Inflammatory macrophage treated with lipopolysaccharide for 4 hours (primary cell): ENCODE results near the gene USP11.
"Not testable (repeated sequence)": the region's sequence is repeated elsewhere in the genome, so short reads cannot be mapped to it uniquely, and the experiment has no call there.

ENCODE experiments used
- DNase-seq: peaks from one replicate; pipeline ENCODE4 v3.0.0-alpha.2; 2020

USP11 gene

DNA sequence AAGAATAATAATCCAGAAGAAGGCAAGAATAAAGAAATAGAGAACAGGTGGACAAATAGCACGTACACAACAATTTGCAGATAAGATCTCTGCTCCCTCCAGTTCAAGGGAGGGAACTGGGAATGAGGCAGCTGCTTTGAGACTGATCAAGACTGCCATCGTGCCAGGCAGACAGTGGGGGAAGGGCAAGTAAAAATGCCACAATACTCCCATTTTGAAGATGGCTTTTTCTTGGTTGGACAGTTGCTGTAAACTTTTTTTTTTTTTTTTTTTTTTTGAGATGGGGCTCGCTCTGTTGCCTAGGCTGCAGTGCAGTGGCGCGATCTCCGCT lies 17.2 kb downstream of the USP11 start:
- no peak for DNase-seq

DNA sequence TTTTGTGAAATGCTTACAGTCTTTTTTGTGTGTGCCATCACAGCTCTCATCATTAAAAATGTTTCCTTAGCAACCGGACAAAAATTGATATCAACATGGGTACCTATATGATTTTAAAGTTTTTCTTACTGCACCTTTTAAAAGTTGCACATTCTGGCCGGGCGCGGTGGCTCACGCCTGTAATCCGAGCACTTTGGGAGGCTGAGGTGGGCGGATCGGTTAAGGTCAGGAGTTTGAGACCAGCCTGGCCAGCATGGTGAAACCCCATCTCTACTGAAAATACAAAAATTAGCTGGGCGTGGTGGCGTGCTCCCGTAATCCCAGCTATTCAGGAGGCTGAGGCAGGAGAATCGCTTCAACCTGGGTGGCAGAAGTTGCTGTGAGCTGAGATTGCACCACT lies 24.8 kb downstream of the USP11 start:
- DNase-seq: not testable (repeated sequence)

GRCh38 chrX:47264483-47265173 lies 31.8 kb downstream of the USP11 start:
- DNase-seq: peak; percentile 79

DNA sequence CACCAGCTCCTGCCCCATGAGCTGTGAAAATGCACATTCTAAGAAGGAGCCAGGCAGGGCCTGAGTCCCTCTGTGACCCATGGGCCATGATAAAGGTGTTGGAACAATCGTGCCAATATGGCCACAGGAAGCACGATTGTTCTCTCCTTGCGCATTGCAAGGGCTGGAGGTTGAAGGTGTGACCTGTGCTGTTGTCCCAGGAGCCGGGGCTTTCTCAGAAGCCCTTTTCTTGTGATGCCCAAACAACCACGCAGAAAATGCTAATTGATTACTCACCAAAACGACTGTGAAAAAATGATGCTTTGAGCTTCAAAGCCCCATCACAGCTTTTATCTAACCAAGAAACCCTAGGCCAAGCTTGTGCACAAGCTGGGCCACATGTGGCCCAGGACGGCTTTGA lies 33.8 kb downstream of the USP11 start:
- DNase-seq: no peak

- DNase-seq: no peak
These were observed 39.2 kb downstream of the USP11 start for GRCh38 chrX:47272013-47272408.

GRCh38 chrX:47273011-47273730 lies 40.4 kb downstream of the USP11 start:
- DNase-seq: no peak

DNA sequence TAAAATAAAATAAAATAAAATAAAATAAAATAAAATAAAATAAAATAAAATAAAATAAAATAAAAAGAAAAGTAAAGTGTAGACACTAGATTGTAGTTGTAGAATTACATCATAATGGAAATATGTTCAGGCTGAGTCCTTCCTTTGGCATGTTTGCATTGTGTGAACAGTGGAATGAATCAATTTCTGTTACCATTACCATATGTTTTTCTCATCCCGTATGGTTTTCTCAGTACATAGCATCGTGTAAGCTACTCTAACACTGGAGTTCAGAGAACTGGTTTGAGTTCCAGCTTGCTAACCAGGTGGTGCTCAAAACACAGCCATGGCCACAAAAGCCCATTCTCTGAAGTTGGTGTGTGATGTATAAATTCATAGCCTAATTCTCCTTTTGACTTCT lies 45.9 kb downstream of the USP11 start:
- DNase-seq: no peak

DNA sequence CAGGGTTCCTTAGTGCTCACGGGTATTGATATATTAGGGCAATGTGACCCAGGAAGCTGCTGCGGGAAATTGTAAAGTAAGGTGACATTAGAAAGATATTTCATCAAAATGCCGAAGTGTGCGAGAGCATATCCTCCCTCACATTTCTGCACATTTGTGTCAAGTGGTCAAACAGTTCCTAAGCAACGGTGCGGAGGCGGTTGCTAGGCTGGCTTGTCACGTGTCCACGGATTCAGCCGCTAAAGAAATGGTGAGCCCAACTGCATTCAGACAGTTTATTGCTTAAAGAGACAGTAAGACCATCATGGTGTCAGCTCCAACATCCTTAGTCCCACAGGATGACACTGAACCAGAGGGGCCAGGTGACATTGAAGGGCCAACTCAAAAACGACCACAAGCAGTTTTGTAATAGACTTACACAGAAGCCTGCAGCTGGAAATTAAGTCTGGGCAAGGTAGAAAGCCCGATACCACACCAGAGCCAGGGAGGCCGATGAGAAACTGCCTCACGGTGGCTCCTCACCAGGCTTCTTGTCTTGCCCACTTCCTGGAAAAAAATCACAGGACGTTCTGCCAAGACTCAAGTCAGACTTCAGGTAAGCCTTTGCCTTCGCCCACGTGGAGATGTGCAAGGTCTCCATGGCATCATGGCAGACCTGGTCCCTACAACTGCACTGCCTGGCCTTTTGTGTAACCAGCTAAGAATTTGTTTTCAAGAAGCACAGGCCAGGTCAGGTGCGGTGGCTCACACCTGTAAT lies 50.4 kb downstream of the USP11 start:
- DNase-seq: peak; percentile 3

GRCh38 chrX:47284616-47285015 lies 51.8 kb downstream of the USP11 start:
- DNase-seq: not testable (repeated sequence)

- DNase-seq: no peak
These were observed 53.1 kb downstream of the USP11 start for GRCh38 chrX:47285836-47286320.

DNA sequence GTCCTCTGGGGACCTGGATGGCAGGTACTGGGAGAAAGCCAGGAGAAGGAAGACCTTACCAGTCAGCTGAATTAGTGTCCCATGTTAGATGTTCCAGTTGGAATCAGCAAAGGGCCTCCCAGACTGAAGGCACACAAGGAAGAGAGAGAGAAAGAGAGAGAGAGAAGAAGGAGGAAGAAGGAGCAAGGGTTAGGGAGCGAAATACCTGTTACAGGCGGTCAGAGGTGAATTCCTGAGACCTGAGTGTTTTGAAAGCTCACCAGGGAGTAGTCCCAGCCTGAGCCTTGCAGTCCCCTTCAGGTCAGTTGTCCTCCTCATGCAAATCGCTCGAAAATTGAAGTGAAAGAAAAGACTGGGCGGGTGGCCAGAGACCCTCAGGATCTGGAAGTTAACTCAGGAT lies 60.3 kb downstream of the USP11 start:
- no peak for DNase-seq

DNA sequence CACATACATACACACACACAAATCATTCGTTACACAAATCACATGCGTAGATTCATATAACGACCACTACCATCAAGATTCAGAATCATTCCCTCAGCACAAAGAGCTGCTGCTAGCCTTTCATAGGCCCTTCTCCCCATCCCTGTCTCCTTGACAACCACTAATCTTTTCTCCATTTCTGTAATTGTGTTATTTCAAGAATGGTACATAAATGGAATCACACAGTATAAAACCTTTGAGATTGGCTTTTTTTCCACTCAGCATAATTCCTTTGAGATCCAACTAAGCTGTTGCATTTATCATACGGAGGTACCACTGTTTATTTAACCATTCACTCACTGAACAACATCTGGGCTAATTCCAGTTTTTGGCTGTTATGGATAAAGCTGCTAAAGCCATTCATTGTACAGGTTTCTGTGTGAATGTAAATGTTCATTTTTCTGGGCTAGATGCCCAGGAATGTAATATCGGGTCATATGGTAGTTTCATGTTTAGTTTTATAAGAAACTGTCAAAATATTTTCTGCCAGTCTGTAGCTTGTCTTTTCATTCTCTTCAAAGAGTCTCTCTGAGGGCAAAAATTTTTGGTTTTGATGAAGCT lies 64.1 kb downstream of the USP11 start:
- no peak for DNase-seq

DNA sequence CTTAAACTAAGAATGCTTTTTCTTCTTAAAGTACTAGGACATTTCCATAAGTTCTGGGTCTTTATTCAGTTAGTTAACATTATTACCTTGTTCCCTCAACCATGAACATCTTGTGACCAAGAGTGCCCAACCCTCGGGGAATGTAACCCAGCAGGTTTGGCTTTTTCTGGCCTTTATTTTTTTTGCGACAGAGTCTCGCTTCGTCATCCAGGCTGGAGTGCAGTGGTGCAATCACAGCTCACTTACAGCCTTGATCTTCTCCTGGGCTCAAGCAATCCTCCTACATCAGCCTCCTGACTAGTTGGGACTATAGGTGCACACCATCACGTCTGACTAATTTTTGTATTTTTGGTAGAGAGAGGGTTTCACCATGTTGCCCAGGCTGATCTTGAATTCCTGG lies 65.1 kb downstream of the USP11 start:
- no peak for DNase-seq
